ENCODE data around the gene NHLRC2. TPM values are rescaled to one million over a fixed set of nuclear protein-coding genes. Genes with fewer than 3 reads are reported as not detected.

The NHLRC2 gene
- total RNA-seq, 1 donor from 2014 or later = 50.1 TPM

GRCh38 chr10:113932854-113933253 lies 78.4 kb downstream of the NHLRC2 start:
- H3K27ac ChIP-seq (replicated peaks) = no peak overlapping the region
- no peak for DNase-seq
- H3K4me1 ChIP-seq = peaks cover 8% of the 10 kb centered on the region
- TF ChIP-seq CTCF (IDR thresholded peaks at IDR 0.05; ENCODE audit: borderline replicate concordance) = no peak
- H3K36me3 ChIP-seq = no peaks in the 10 kb centered on the region
- H3K27me3 ChIP-seq (ENCODE audit: low read depth) = no peaks in the 10 kb centered on the region
- no peaks in the 10 kb centered on the region for H3K9me3 ChIP-seq (replicated peaks)
- no peak overlapping the region for H3K4me3 ChIP-seq
- intact Hi-C loops (cut with micrococcal nuclease) = no loop called here

GRCh38 chr10:113933894-113934532 lies 79.6 kb downstream of the NHLRC2 start:
- Histone ChIP-seq H3K4me3 (no peak overlapping the region), H3K27me3 (ENCODE audit: low read depth) (no peaks in the 10 kb centered on the region)
- intact Hi-C loops (cut with micrococcal nuclease) = no loop called here

GRCh38 chr10:113937258-113937657 lies 82.8 kb downstream of the NHLRC2 start:
- intact Hi-C loops (cut with micrococcal nuclease) = no loop called here
- no peak overlapping the region for H3K4me3 ChIP-seq

More at GRCh38 chr10:113933894-113934532, 79.6 kb downstream of the NHLRC2 start:
- Histone ChIP-seq H3K27ac (replicated peaks) (no peak overlapping the region), H3K4me1 (peaks cover 8% of the 10 kb centered on the region), H3K9me3 (replicated peaks) (no peaks in the 10 kb centered on the region), H3K36me3 (no peaks in the 10 kb centered on the region)
- no peak for TF ChIP-seq CTCF (IDR thresholded peaks at IDR 0.05; ENCODE audit: borderline replicate concordance)
- DNase-seq = no peak

GRCh38 chr10:113937756-113938155 lies 83.3 kb downstream of the NHLRC2 start:
- no peaks in the 10 kb centered on the region for H3K36me3 ChIP-seq
- no peak for TF ChIP-seq CTCF (IDR thresholded peaks at IDR 0.05; ENCODE audit: borderline replicate concordance)
- no peaks in the 10 kb centered on the region for H3K27me3 ChIP-seq (ENCODE audit: low read depth)
- H3K9me3 ChIP-seq (replicated peaks) = no peaks in the 10 kb centered on the region
- no peak overlapping the region for H3K4me3 ChIP-seq
- DNase-seq = no peak
- no peak overlapping the region for H3K27ac ChIP-seq (replicated peaks)
- intact Hi-C loops (cut with micrococcal nuclease) = no loop called here
- no peaks in the 10 kb centered on the region for H3K4me1 ChIP-seq

More at GRCh38 chr10:113937258-113937657, 82.8 kb downstream of the NHLRC2 start:
- no peak for TF ChIP-seq CTCF (IDR thresholded peaks at IDR 0.05; ENCODE audit: borderline replicate concordance)
- Histone ChIP-seq H3K27me3 (ENCODE audit: low read depth) (no peaks in the 10 kb centered on the region), H3K9me3 (replicated peaks) (no peaks in the 10 kb centered on the region), H3K36me3 (no peaks in the 10 kb centered on the region), H3K4me1 (no peaks in the 10 kb centered on the region), H3K27ac (replicated peaks) (no peak overlapping the region)
- no peak for DNase-seq

- Histone ChIP-seq H3K27ac (replicated peaks) (no peak overlapping the region), H3K9me3 (replicated peaks) (no peaks in the 10 kb centered on the region), H3K36me3 (no peaks in the 10 kb centered on the region), H3K4me3 (no peak overlapping the region), H3K4me1 (no peaks in the 10 kb centered on the region), H3K27me3 (ENCODE audit: low read depth) (no peaks in the 10 kb centered on the region)
- intact Hi-C loops (cut with micrococcal nuclease) = no loop called here
- no peak for DNase-seq
- TF ChIP-seq CTCF (IDR thresholded peaks at IDR 0.05; ENCODE audit: borderline replicate concordance) = no peak
Measured at GRCh38 chr10:113939212-113939860, 84.9 kb downstream of the NHLRC2 start.
